GM18868 (cell line): ENCODE measurements around the gene PEA15.

Experiments used
- ATAC-seq: cut with Tn5 transposase; IDR thresholded peaks from one replicate; pipeline ENCODE4 v1.9.1; 2021; ENCODE audit warnings: mild to moderate bottlenecking, moderate library complexity; ENCODE audit not compliant: unreplicated experiment

The PEA15 gene

GRCh38 chr1:160178731-160179130 is 26.5 kb upstream of the PEA15 start:
- ATAC-seq, result no peak

DNA sequence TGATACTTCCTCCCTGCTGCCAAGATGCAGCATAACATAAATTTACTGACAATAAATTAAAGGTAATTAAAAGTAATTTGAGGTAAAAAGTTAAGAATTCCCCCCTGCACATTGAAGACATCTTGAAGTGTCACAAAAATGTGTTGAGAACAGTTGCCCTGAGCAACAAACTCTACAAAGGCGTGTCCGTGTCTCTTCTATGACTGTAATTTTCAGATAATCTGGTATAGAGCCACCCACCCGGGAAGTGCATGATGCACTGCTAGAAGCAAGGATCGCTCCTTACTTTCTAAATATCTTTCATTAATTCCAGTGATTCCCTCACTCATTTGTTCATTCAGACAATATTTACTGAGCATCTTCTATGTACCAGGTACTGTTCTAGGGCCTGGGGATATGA is 25.8 kb upstream of the PEA15 start:
- ATAC-seq, result no peak

- ATAC-seq, result no peak
Observed at GRCh38 chr1:160186246-160186645, 18.9 kb upstream of the PEA15 start.

- no peak for ATAC-seq
Observed at GRCh38 chr1:160186729-160187128, 18.5 kb upstream of the PEA15 start.

DNA sequence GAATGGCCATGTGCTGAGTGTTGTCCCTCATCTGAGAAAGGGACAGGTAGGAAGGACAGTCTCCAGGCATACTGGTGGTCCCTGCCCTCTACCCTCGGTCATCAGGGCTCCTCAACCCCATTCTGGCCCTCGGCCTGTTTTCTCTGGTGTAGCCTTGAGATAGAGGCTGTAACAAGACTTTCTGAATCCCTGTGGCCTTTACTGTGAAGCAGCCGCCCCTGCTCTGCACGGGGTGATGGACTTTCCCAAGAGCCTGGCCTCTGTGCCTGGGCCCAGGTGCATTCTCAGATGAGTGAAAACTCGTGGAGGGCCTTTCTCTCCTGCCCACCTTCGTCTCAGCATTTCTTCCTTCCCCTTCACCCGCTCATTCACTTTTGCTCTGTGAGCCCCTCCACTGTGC is 17.8 kb upstream of the PEA15 start:
- ATAC-seq, result no peak

DNA sequence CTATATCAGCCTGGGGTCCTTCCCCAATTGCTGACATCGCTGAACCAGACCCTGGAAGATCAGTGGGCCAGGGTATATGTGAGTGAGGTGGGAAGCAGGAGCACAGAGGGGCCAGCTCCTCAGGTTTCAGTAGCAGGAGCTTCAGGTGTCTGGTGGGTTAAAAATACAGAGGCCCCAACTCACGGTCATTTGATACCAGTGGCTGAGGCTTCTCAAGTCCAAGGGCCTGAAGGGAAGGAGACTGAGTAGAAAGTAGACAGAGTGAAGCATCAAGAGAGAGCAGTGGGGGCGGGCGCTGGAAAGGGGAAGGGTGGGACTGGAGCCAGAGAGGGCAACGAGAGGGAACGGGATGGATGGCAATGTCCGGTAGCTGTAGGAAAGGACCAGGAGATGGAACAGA is 16.8 kb upstream of the PEA15 start:
- no peak for ATAC-seq

DNA sequence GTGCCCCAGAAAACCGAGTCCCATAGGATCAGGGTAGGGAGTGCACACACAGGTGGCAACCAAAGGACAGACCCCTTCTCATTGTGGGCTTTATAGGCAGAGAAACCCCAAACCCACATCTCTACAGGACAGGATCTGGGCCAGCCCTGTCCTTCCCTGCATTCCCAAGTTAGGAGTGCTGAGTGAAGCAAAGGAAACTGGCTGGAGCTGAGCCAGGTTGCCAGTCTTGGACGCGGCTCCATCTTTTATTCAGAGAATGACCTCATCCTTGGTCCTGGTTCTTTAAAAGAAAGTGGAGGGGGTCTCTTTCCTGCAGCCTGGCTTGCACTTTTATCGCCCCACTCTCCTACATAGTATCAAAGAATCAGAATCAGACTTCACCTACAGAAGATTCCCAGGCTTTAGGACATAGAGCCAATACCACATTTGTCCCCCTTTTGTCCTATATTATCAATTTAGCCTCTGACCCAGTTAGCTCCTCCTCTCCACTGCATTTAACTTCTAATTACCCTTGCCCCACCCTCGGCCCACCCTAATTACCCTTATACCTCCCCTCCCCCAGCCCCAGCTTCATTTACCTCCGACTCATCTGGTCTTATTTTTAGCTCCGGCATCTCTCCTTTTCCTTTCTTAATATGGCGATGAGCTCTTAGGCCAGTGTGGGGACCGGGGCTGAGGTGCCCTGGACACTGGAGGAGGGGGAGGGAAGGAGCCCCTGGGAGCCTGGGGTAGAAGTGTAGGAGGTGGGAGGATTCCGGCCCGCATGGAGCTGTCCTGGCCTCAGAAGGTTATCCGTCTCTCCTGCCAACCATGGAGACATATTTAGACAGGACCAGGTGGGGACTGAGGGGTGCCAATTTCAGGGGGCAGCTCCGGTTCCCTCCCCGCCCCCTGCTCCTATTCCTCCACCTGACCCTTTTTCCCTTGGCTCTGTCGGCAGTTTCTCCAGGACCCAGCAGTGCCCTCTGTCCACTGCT is 15.2 kb upstream of the PEA15 start, which contains the start of gene CASQ1:
TSS of gene CASQ1 (plus strand) at position 927 of the 977 bp plus-strand sequence. CDS start 177 bp downstream, outside the sequence.
- no peak for ATAC-seq

- no peak for ATAC-seq
Observed at GRCh38 chr1:160191756-160192155, 13.4 kb upstream of the PEA15 start.

- no peak for ATAC-seq
Observed at GRCh38 chr1:160192234-160192633, 12.9 kb upstream of the PEA15 start.

DNA sequence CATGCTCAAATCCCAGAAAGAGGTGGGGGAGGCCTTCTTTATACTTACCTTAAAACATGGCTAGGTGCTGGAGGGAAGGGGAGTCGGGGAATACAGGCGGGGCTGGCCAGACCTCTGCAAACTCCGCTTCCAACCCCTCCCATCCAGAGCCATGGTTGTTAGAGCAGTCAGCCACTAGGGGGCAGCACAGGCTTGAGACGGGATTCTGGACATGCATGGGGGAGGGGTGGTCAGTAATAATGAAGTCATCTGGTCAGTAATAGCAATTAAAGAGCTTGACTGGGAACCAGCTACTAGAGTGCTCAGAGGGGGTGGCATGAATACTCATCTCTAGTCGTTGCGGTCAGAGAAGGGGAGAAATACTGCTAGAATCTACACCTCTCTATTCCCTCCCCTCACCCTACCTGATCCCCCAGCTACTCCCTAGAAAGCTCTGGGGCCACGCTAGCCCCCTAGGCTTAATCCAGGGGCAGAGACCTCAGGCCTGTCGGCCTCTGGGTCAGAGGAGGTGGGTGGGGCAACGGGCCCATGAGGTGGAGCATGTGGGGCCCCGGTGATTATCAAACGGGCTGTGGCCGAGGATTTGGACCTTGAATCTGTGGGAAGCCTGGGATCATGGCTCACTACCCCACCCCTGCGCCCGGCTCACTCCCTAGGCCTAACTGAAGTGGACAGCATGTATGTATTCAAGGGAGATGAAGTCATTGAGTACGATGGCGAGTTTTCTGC is 11.9 kb upstream of the PEA15 start:
- peak; percentile 57 for ATAC-seq

GRCh38 chr1:160193832-160194736 is 11.1 kb upstream of the PEA15 start:
- ATAC-seq, result no peak

DNA sequence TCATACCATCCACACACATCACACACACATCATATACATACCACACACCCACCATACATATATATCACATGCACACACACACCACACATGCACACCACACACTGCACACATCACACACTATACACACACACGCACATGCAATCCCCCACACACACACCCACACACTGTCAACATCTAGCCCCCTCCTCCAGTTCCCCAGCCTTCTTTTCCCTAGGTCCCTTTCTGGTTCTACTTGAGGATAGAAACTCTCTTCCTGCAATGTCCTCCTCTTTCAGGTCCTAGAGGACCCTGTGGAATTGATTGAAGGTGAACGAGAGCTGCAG is 10.5 kb upstream of the PEA15 start:
- no peak for ATAC-seq

DNA sequence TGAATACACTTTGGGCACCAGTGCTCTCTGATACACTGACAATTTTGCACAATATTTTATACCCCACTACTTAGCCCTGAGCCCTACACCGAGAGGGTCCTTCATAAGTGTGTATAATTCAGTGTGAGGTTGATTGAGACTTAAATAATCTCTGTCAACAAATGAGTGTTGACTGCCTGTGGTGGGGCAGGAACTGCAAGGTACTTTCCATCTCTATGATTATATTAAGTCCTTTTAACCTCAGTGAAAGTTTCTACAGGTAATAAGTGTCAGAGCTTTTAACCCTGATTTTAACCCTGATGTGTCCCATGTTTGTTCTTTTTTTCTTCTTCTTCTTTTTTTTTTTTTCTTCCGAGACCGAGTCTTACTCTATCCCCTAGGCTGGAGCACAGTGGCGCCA is 9.0 kb upstream of the PEA15 start:
- ATAC-seq, result no peak

- no peak for ATAC-seq
Observed at GRCh38 chr1:160197231-160197630, 8.0 kb upstream of the PEA15 start.

DNA sequence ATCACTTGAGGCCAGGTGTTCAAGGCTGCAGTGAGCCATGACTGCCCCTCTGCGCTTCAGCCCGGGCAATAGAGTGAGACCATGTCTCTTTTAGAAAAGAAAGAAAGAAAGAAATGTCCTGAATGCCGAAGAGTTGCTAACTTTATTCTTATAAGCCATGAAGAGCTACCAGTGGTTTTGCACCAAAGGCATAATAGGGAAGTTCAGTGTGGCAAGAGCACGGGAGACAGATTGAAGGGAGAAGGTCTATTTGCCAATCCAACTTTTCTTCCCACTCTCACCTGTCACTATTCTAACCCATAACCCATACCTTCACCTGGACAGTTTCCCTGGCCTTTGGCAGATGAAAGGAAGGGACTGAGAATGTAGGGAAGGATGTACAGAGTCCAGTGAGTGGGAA is 4.4 kb upstream of the PEA15 start:
- ATAC-seq, result no peak

GRCh38 chr1:160204526-160205241 is 500 bp upstream of the PEA15 start:
- peak; percentile 81 for ATAC-seq

GRCh38 chr1:160206036-160206389 is 829 bp downstream of the PEA15 start:
- ATAC-seq, result peak; percentile 38

- no peak for ATAC-seq
Observed at GRCh38 chr1:160206421-160207117, 1.4 kb downstream of the PEA15 start.

DNA sequence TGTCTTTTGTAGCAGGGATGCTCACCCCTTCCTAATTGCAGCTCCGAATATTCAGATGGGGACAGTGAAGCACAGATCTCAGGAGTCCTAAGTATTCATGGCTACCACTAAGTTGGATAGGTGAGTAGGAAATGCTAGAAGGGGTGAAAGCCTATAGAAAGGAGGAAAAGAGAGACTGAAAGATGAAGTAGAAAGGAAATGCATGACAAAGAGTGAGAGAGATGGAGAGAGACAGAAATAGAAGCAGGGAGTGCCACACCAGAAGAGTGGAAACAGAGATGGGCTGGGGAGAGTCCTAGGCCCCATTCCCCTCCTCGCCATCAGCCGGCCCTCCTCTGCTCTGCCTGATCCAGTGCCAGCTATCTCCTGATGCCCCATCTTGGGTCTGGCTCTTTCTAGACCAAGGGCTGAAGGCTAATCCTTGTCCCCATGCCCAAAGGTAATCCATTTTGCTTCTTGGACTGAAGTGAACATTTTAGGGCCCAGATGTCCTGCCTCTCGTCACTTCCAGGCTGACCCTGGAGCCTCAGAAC is 2.0 kb downstream of the PEA15 start:
- no peak for ATAC-seq
